ENCODE results near the gene CLIP4. TPM values are rescaled to one million over a fixed set of nuclear protein-coding genes. Genes with fewer than 3 reads are reported as not detected.

Gene CLIP4
- total and polyA plus RNA-seq, 10 of the 15 experiments (the other 5 are each of a cell fraction or from before 2014, with no cell fraction given), result 5.5 to 34.9 (median 16.8) TPM

Other genes with a start within 250 kb of the CLIP4 start
- 16.0 and 18.2 TPM in 2 replicates for gene TRMT61B, start 245.1 kb upstream of the CLIP4 start, total RNA-seq (2014; rRNA removed)
- gene TRMT61B, start 245.1 kb upstream of the CLIP4 start, total RNA-seq (2014; rRNA removed; fragmentation: Illumina TruSeq; extraction: Trizol), result 15.3 and 19.5 TPM in 2 replicates
- gene TRMT61B, start 245.1 kb upstream of the CLIP4 start, total RNA-seq (2021), result 14.7 and 15.7 TPM in 2 replicates
- gene TRMT61B, start 245.1 kb upstream of the CLIP4 start, polyA plus RNA-seq (2011; rRNA removed), result 19.3 and 30.0 TPM in 2 replicates
- 13.1 and 14.0 TPM in 2 replicates for gene TRMT61B, start 245.1 kb upstream of the CLIP4 start, polyA plus RNA-seq (2014; fragmentation: Illumina TruSeq; extraction: Trizol)
- 10 to 100 TPM; 18.1 to 23.0 TPM for gene TRMT61B, start 245.1 kb upstream of the CLIP4 start, polyA plus RNA-seq (2014; fragmentation: Nextera tagmentation; extraction: Ambion mirVana)
- gene TRMT61B, start 245.1 kb upstream of the CLIP4 start, polyA plus RNA-seq (2014; rRNA removed), result 10.4 and 12.8 TPM in 2 replicates
- 10 to 100 TPM; 23.2 to 23.7 TPM for gene TRMT61B, start 245.1 kb upstream of the CLIP4 start, polyA plus RNA-seq (2016; fragmentation: Nextera tagmentation; extraction: Ambion mirVana)
- 88.6 and 109 TPM in 2 replicates for gene WDR43, start 220.7 kb upstream of the CLIP4 start, total RNA-seq (2014; rRNA removed)
- gene WDR43, start 220.7 kb upstream of the CLIP4 start, total RNA-seq (2014; rRNA removed; fragmentation: Illumina TruSeq; extraction: Trizol), result 139 and 142 TPM in 2 replicates
- 105 and 108 TPM in 2 replicates for gene WDR43, start 220.7 kb upstream of the CLIP4 start, total RNA-seq (2021)
- 153 and 179 TPM in 2 replicates for gene WDR43, start 220.7 kb upstream of the CLIP4 start, polyA plus RNA-seq (2011; rRNA removed)
- 84.4 and 103 TPM in 2 replicates for gene WDR43, start 220.7 kb upstream of the CLIP4 start, polyA plus RNA-seq (2014; fragmentation: Illumina TruSeq; extraction: Trizol)
- 10 to 100 TPM; 39.3 to 39.6 TPM for gene WDR43, start 220.7 kb upstream of the CLIP4 start, polyA plus RNA-seq (2014; fragmentation: Nextera tagmentation; extraction: Ambion mirVana)
- 61.8 and 67.4 TPM in 2 replicates for gene WDR43, start 220.7 kb upstream of the CLIP4 start, polyA plus RNA-seq (2014; rRNA removed)
- gene WDR43, start 220.7 kb upstream of the CLIP4 start, polyA plus RNA-seq (2016; fragmentation: Nextera tagmentation; extraction: Ambion mirVana), result 10 to 100 TPM; 75.6 to 79.5 TPM
- gene TOGARAM2, start 134.1 kb upstream of the CLIP4 start, total RNA-seq (2014; rRNA removed), result 0.06 and 0.11 TPM in 2 replicates
- gene TOGARAM2, start 134.1 kb upstream of the CLIP4 start, total RNA-seq (2014; rRNA removed; fragmentation: Illumina TruSeq; extraction: Trizol), result not detected in 2 replicates
- not detected in 2 replicates for gene TOGARAM2, start 134.1 kb upstream of the CLIP4 start, total RNA-seq (2021)
- gene TOGARAM2, start 134.1 kb upstream of the CLIP4 start, polyA plus RNA-seq (2011; rRNA removed), result not detected in 2 replicates
- 0.03 TPM in 1 of 2 replicates, not detected in the other for gene TOGARAM2, start 134.1 kb upstream of the CLIP4 start, polyA plus RNA-seq (2014; fragmentation: Illumina TruSeq; extraction: Trizol)
- gene TOGARAM2, start 134.1 kb upstream of the CLIP4 start, polyA plus RNA-seq (2014; fragmentation: Nextera tagmentation; extraction: Ambion mirVana), result not detected
- 0.01 TPM in 1 of 2 replicates, not detected in the other for gene TOGARAM2, start 134.1 kb upstream of the CLIP4 start, polyA plus RNA-seq (2014; rRNA removed)
- gene TOGARAM2, start 134.1 kb upstream of the CLIP4 start, polyA plus RNA-seq (2016; fragmentation: Nextera tagmentation; extraction: Ambion mirVana), result not detected
- 0.05 and 0.06 TPM in 2 replicates for gene PCARE, start 40.9 kb upstream of the CLIP4 start, total RNA-seq (2014; rRNA removed)
- gene PCARE, start 40.9 kb upstream of the CLIP4 start, total RNA-seq (2014; rRNA removed; fragmentation: Illumina TruSeq; extraction: Trizol), result under 0.01 and 0.04 TPM in 2 replicates
- gene PCARE, start 40.9 kb upstream of the CLIP4 start, total RNA-seq (2021), result 0.03 and 0.08 TPM in 2 replicates
- not detected in 2 replicates for gene PCARE, start 40.9 kb upstream of the CLIP4 start, polyA plus RNA-seq (2011; rRNA removed)
- 0.02 and 0.06 TPM in 2 replicates for gene PCARE, start 40.9 kb upstream of the CLIP4 start, polyA plus RNA-seq (2014; fragmentation: Illumina TruSeq; extraction: Trizol)
- not detected for gene PCARE, start 40.9 kb upstream of the CLIP4 start, polyA plus RNA-seq (2014; fragmentation: Nextera tagmentation; extraction: Ambion mirVana)
- 0.08 and 0.09 TPM in 2 replicates for gene PCARE, start 40.9 kb upstream of the CLIP4 start, polyA plus RNA-seq (2014; rRNA removed)
- gene PCARE, start 40.9 kb upstream of the CLIP4 start, polyA plus RNA-seq (2016; fragmentation: Nextera tagmentation; extraction: Ambion mirVana), result not detected

Data from GM12878 (cell line).